HepG2 (cell line): ENCODE data around the gene SART1. TPM values are rescaled to one million over a fixed set of nuclear protein-coding genes. Genes with fewer than 3 reads are reported as not detected.
A peak's percentile ranks its signal among the peaks of the same experiment; 100 is the strongest.

Source experiments
- ATF3 ChIP-seq: sonication (generic); formaldehyde crosslinking; IDR thresholded peaks from 2 replicates; pipeline ENCODE4 v1.4.0; 2020; ENCODE audit warnings: missing genetic modification reagents
- CHCHD3 ChIP-seq: sonication (generic); formaldehyde crosslinking; IDR thresholded peaks from 2 replicates; pipeline ENCODE4 v1.8.0; 2022; ENCODE audit warnings: mild to moderate bottlenecking, missing genetic modification reagents, moderate library complexity
- LRRFIP1 ChIP-seq: sonication (generic); formaldehyde crosslinking; conservative IDR thresholded peaks from 2 replicates; pipeline ENCODE4 v1.4.0; 2020; ENCODE audit warnings: missing genetic modification reagents
- RBM22 ChIP-seq: fragments of 200-400 bp; formaldehyde crosslinking; optimal IDR thresholded peaks from 2 replicates; pipeline ENCODE3; 2017; ENCODE audit warnings: mild to moderate bottlenecking, low read length, moderate library complexity
- RXRA ChIP-seq: sonication (generic); formaldehyde crosslinking; IDR thresholded peaks from 2 replicates; pipeline ENCODE4 v1.5.1; 2020; ENCODE audit warnings: missing genetic modification reagents
- TAF15 ChIP-seq: fragments of 200-400 bp; formaldehyde crosslinking; IDR thresholded peaks from one replicate; pipeline ENCODE4 v1.6.1; 2018; ENCODE audit warnings: mild to moderate bottlenecking, low read depth, low read length; ENCODE audit not compliant: poor library complexity, severe bottlenecking
- THAP11 ChIP-seq: IDR thresholded peaks from 2 replicates; pipeline ENCODE4 v1.6.1; 2016; ENCODE audit warnings: missing biosample characterization, missing genetic modification reagents
- ZBTB10 ChIP-seq: sonication (generic); formaldehyde crosslinking; IDR thresholded peaks from 2 replicates; pipeline ENCODE4 v1.4.0; 2020; ENCODE audit warnings: missing genetic modification reagents, borderline replicate concordance
- ZBTB2 ChIP-seq: sonication (generic); formaldehyde crosslinking; IDR thresholded peaks from 2 replicates; pipeline ENCODE4 v1.8.0; 2022; ENCODE audit warnings: low read depth, missing genetic modification reagents
- ZNF543 ChIP-seq: sonication (generic); formaldehyde crosslinking; IDR thresholded peaks from 2 replicates; pipeline ENCODE4 v1.4.0; 2020; ENCODE audit warnings: mild to moderate bottlenecking, missing genetic modification reagents
- ZNF574 ChIP-seq: sonication (generic); formaldehyde crosslinking; IDR thresholded peaks from 2 replicates; pipeline ENCODE4 v1.4.0; 2020; ENCODE audit warnings: missing genetic modification reagents
- ZNF629 ChIP-seq: sonication (generic); formaldehyde crosslinking; conservative IDR thresholded peaks from 2 replicates; pipeline ENCODE4 v1.5.0; 2020; ENCODE audit warnings: missing genetic modification reagents
- ZNF713 ChIP-seq: sonication (generic); formaldehyde crosslinking; IDR thresholded peaks from 2 replicates; pipeline ENCODE4 v1.4.0; 2020; ENCODE audit warnings: mild to moderate bottlenecking, missing genetic modification reagents
- ZNF740 ChIP-seq: sonication (generic); formaldehyde crosslinking; IDR thresholded peaks from 2 replicates; pipeline ENCODE4 v1.4.0; 2020; ENCODE audit warnings: missing genetic modification reagents
- ZNF790 ChIP-seq: sonication (generic); formaldehyde crosslinking; IDR thresholded peaks from 2 replicates; pipeline ENCODE4 v1.8.0; 2022; ENCODE audit warnings: missing genetic modification reagents, mild to moderate bottlenecking, borderline replicate concordance
- polyA plus RNA-seq, 8 experiments: library from polyadenylated mRNA; depleted of rRNA in 3 of 8; stranded (reverse) in 7 of 8; unstranded in 1 of 8; fragments of >200 nt; fragmentation: Illumina TruSeq in 4 of 8; extraction: Trizol in 4 of 8; gene quantifications; 2 replicates each; pipeline versions ENCODE4 v1.2.1 to v1.2.3, GENCODE V29; 2011 to 2016; ENCODE audit warnings: low read depth in 4 of 8, missing spikeins in 1 of 8, mixed read lengths in 1 of 8; ENCODE audit not compliant: insufficient read depth in 1 of 8
- total RNA-seq, 5 experiments: library from RNA; depleted of rRNA; stranded (reverse); fragments of >200 nt; fragmentation: Illumina TruSeq; extraction: Trizol; gene quantifications; 2 replicates each; pipeline ENCODE4 v1.2.3, GENCODE V29; 2016; ENCODE audit warnings: low read depth in 1 of 5

SART1 gene
- total and polyA plus RNA-seq, 2 of the 13 experiments (the other 11 are each of a cell fraction or from before 2014, with no cell fraction given), result 11.3 to 22.5 TPM

- TF ChIP-seq LRRFIP1 (CRISPR knock-in tag) (no peak), CHCHD3 (CRISPR knock-in tag) (no peak), RBM22 (no peak), THAP11 (CRISPR knock-in tag) (peak; percentile 97), ZBTB2 (peak; percentile 91), ZNF790 (CRISPR knock-in tag) (no peak), ZNF629 (no peak), ATF3 (no peak), ZNF713 (CRISPR knock-in tag) (no peak), ZNF543 (CRISPR knock-in tag) (peak; percentile 78), RXRA (peak; percentile 66), TAF15 (no peak), ZBTB10 (no peak), ZNF574 (CRISPR knock-in tag) (peak; percentile 99), ZNF740 (CRISPR knock-in tag) (no peak)
These were observed at the start of gene SART1 (continued) for GRCh38 chr11:65961267-65962140.
